ENCODE measurements around the gene SLC29A3. TPM values are rescaled to one million over a fixed set of nuclear protein-coding genes. Genes with fewer than 3 reads are reported as not detected.

The SLC29A3 gene
- total and polyA plus RNA-seq, 2 donors from 2014 or later = 5.3 to 5.7 TPM

- H3K36me3 ChIP-seq (ENCODE audit: control insufficient read depth in 2 of 3, insufficient read depth in 3 of 3, low read length in 3 of 3) = peaks cover 0 to 5% (median 2%) of the 10 kb centered on the region in 3 donors
- H3K4me1 ChIP-seq (ENCODE audit: control insufficient read depth in 2 of 3, insufficient read depth in 2 of 3, low read depth in 1 of 3, low read length in 3 of 3) = no peaks in the 10 kb centered on the region
- H3K4me3 ChIP-seq (ENCODE audit: low read length in 3 of 3) = no peak overlapping the region
- no peak for TF ChIP-seq CTCF (IDR thresholded peaks at IDR 0.05; ENCODE audit: borderline replicate concordance, extremely low read depth, insufficient read depth)
- no peak overlapping the region for H3K9ac ChIP-seq (ENCODE audit: low read length in 3 of 3)
- no peak overlapping the region for H3K27ac ChIP-seq (ENCODE audit: low read depth in 2 of 2, low read length in 2 of 2)
- H3K9me3 ChIP-seq (ENCODE audit: control insufficient read depth in 2 of 3, insufficient read depth in 1 of 3, low read length in 3 of 3) = no peaks in the 10 kb centered on the region
- no peak for FAIRE-seq
- DNase-seq = peak in 1 of 5 donors; percentile 33
- H3K27me3 ChIP-seq (ENCODE audit: control insufficient read depth, insufficient read depth, low read length) = no peaks in the 10 kb centered on the region
- intact Hi-C loops (cut with DNase I) = no loop called here
Observed at GRCh38 chr10:71301371-71301916, 17.6 kb upstream of the SLC29A3 start.

- H3K4me3 ChIP-seq (ENCODE audit: low read length in 3 of 3) = no peak overlapping the region
- FAIRE-seq (no peak), DNase-seq (peak in 1 of 5 donors; percentile 59)
- no peak overlapping the region for H3K9ac ChIP-seq (ENCODE audit: low read length in 3 of 3)
- TF ChIP-seq CTCF (IDR thresholded peaks at IDR 0.05; ENCODE audit: borderline replicate concordance, extremely low read depth, insufficient read depth) = no peak
- peaks cover 0 to 4% (median 0%) of the 10 kb centered on the region in 3 donors for H3K4me1 ChIP-seq (ENCODE audit: control insufficient read depth in 2 of 3, insufficient read depth in 2 of 3, low read depth in 1 of 3, low read length in 3 of 3)
- H3K9me3 ChIP-seq (ENCODE audit: control insufficient read depth in 2 of 3, insufficient read depth in 1 of 3, low read length in 3 of 3) = no peaks in the 10 kb centered on the region
- H3K27ac ChIP-seq (ENCODE audit: low read depth in 2 of 2, low read length in 2 of 2) = no peak overlapping the region
- peaks cover 0 to 5% (median 2%) of the 10 kb centered on the region in 3 donors for H3K36me3 ChIP-seq (ENCODE audit: control insufficient read depth in 2 of 3, insufficient read depth in 3 of 3, low read length in 3 of 3)
- intact Hi-C loops (cut with DNase I) = no loop called here
- H3K27me3 ChIP-seq (ENCODE audit: control insufficient read depth, insufficient read depth, low read length) = no peaks in the 10 kb centered on the region
Observed at GRCh38 chr10:71302451-71302850, 16.6 kb upstream of the SLC29A3 start.

- intact Hi-C loops (cut with DNase I) = no loop called here
- FAIRE-seq (no peak), DNase-seq (peak in 3 of 5 donors; percentile 18 to 71 (median 69))
- peak; percentile 50 for TF ChIP-seq CTCF (IDR thresholded peaks at IDR 0.05; ENCODE audit: borderline replicate concordance, extremely low read depth, insufficient read depth)
- Histone ChIP-seq H3K27ac (ENCODE audit: low read depth in 2 of 2, low read length in 2 of 2) (no peak overlapping the region), H3K36me3 (ENCODE audit: control insufficient read depth in 2 of 3, insufficient read depth in 3 of 3, low read length in 3 of 3) (peaks cover 0 to 3% (median 2%) of the 10 kb centered on the region in 3 donors), H3K4me3 (ENCODE audit: low read length in 3 of 3) (no peak overlapping the region), H3K27me3 (ENCODE audit: control insufficient read depth, insufficient read depth, low read length) (no peaks in the 10 kb centered on the region), H3K9me3 (ENCODE audit: control insufficient read depth in 2 of 3, insufficient read depth in 1 of 3, low read length in 3 of 3) (no peaks in the 10 kb centered on the region), H3K9ac (ENCODE audit: low read length in 3 of 3) (no peak overlapping the region), H3K4me1 (ENCODE audit: control insufficient read depth in 2 of 3, insufficient read depth in 2 of 3, low read depth in 1 of 3, low read length in 3 of 3) (peaks cover 0 to 5% (median 3%) of the 10 kb centered on the region in 3 donors)
Observed at GRCh38 chr10:71302874-71303568, 16.0 kb upstream of the SLC29A3 start.
